HK-2 (cell line): ENCODE measurements around the gene CHCHD6.

Source experiments
- DNase-seq: peaks from one replicate; pipeline ENCODE4 v3.0.0-alpha.2; 2018; ENCODE audit not compliant: unreplicated experiment

The CHCHD6 gene

GRCh38 chr3:126704494-126705214 lies 614 bp downstream of the CHCHD6 start:
- peak; percentile 32 for DNase-seq

GRCh38 chr3:126706631-126707030 lies 2.6 kb downstream of the CHCHD6 start:
- no peak for DNase-seq

DNA sequence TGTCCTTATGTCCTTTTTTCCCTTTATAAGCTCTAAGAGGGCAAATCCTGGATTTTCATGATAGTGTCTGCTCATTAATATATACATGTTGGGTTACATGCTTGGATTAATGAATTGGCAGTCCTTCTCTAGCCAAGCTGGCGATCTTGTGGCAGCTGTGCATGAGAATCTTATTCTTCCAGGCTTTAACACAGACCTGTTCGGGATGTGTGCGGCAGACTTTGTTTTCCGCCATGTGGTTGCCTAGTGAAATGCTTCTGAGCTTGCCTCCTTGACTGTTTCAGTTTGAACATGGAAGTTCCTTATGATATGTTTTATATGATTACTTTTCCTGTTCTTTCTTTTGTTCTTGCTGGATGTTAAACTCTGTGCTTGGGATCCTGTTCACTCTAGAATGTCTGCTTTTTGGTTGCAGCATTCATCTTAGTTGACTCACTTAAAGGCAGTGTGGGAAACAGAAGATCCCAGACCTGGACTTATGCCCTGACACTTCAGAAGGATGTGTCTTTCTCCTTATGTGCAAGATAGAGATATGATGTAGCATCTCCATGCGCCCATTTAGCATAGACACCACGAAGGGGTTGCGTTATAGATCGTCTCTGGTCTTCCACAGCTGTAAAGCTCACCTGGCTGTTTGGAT lies 7.2 kb downstream of the CHCHD6 start:
- no peak for DNase-seq

DNA sequence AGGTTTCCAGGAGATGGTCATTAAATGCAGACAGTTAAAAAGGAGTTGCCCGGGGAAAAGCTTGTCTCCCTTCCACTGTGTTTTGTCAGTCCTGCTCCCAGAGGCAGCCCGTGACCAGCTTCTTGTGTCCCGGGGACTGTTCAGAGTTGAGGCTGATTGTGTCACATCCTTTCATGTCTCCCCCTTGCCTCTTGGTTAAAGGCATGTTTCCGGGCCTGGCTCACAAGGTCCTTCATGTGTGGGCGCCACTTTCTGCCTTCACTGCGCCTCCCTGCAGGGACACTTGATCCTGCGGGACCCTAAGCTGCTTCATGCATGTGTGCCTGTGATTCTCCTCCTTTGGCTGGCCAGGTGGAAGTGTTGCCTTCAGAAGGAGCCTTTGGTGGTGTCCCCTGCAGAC lies 9.2 kb downstream of the CHCHD6 start:
- DNase-seq: no peak

- no peak for DNase-seq
Observed at GRCh38 chr3:126714276-126714900, 10.3 kb downstream of the CHCHD6 start.

- no peak for DNase-seq
Observed at GRCh38 chr3:126714921-126715320, 10.9 kb downstream of the CHCHD6 start.

DNA sequence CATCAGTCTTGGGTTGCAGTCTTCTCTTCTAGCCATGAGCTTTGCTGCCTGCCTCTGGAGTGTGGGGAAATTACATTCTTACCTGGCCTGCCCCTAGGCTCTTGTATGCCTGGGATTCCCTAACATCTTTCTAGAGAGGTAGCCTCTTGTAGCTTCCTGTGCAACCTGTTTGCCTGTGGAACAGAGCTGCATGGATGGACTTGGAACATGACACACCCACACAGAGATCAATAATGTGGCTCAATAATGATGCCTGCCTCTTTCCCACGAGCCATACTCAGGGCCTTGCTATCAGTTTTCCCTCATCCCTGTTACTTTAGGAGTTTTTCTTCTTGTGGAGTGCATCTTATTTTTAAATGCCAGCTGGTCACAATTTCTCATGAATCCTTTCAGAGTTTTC lies 11.4 kb downstream of the CHCHD6 start:
- DNase-seq: no peak

DNA sequence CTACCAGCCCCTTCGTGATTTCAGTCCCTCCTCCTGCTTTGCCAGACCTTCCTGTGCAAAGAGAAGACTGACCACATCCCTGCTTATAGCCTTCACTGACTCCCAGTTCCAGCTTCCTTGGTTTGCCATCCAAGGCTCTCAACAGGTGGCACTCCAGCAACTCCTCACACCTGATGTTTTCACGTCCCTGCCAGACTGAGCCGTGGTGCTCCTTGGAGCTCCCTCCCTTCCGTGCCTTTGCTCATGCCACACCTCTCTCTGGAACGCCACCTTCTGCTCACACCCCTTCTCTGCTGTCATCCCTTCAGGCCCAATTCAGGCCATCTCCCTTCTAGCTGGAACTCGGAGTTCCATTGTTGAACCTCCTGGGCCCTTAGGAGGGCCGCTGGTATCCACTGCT lies 12.0 kb downstream of the CHCHD6 start:
- DNase-seq: no peak

GRCh38 chr3:126718561-126719445 lies 14.8 kb downstream of the CHCHD6 start:
- no peak for DNase-seq

DNA sequence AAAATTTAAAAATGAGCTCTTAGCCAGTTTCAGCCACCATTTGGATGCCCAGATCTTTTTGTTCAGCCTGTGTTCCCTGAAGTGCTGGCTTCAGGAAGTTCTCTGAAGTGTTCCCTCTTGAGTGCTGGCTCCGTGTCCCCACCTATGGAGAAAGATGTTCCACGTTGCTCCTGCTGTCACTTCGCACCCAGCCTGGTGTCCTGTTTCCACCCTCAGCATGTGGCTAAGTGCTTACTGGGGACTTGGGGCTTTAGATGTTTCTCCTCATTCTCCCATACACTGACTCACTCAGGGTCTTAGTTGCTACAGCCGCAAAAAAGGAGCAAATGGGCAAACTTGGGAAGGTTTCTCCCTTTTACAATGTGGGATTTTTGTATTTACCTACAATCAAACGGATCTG lies 16.6 kb downstream of the CHCHD6 start:
- no peak for DNase-seq

GRCh38 chr3:126721246-126721645 lies 17.2 kb downstream of the CHCHD6 start:
- DNase-seq: no peak

GRCh38 chr3:126723237-126723636 lies 19.2 kb downstream of the CHCHD6 start:
- DNase-seq: no peak

DNA sequence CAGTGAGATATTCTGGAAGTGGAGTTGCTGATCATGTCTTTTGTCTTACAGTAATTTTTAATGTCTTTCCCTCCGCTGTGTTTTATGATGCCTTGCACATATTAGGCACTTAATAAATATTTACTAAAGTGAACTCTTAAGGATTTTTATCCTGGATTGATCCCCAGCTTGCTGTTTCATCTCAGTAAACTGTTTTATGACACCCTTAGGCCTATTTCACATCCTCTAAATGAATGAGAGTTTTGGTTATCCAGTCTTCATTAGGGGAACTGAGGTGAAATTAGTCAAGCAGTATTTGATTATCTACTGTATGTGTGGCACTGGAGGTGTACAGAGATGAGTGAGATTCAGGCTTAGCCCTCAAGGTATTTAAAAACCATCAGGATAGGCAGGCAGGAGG lies 19.8 kb downstream of the CHCHD6 start:
- no peak for DNase-seq

DNA sequence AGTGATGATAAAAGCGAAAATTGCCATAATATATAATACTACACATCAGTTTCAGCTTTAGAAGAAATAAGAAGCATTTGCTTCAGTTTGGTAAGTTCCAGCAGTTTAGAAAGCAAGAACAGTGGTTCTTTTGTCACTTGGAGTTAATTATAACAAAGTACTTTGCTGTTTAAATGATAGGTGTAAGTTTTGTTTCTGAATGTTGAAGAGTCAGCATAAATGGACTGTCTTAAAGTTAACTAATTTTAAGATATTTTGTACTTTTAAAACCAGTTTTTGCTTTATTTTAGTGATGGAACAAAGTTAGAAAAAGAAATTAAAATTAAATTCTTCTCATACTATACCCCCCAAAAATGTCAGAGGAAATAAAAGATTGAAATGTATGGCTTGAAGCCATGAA lies 24.6 kb downstream of the CHCHD6 start:
- no peak for DNase-seq

GRCh38 chr3:126730376-126730775 lies 26.3 kb downstream of the CHCHD6 start:
- no peak for DNase-seq

- no peak for DNase-seq
Observed at GRCh38 chr3:126731044-126731443, 27.0 kb downstream of the CHCHD6 start.

DNA sequence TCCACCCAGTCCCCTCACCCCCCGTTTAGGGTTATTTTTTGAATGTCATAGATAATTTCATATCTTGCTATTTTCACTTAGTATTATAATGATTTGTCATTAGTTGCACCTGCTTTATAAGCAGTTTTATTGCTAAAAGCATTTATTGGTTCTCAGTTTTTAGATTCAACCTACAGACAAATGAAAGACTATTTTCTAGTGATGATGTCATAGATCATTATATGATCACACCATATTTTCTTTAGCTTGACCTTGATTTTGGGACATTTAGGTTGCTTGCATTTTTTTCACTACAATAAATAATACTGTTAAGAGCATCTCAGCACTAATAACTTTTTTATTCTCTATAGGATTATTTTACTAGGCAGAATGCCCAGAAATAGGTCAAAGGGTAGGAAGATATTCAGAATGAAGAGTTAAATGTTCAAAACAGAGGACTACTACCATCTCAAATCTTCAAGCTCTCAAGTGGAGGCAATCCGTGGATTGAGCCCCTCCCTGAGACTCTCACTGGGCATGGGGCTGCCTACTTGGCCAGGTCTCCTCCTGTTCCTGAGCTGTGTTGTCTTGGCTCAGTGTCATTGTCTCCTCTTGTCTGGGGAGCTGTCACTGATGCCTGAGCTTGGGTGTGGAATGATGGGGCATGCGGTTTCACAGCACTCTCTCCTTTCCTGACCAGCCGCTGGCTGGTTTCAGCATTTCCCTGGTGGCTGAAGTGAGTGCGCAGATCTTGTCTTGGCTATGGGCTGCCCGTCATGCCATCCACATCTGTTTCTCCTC lies 28.4 kb downstream of the CHCHD6 start:
- no peak for DNase-seq

DNA sequence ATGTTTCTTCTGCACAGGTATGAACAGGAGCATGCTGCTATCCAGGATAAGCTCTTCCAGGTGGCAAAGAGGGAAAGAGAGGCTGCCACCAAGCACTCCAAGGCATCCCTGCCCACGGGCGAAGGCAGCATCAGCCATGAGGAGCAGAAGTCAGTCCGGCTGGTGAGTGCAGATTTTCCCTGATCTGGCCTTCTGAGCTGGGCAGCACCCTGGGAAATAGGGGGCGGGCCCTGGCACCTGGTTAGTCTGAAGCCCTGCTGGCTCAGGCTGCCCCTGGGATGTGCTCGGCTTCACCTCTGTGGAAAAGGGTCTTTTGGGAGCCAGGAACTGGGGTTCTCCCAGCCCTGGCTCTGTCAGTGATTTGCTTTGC lies 29.0 kb downstream of the CHCHD6 start:
- no peak for DNase-seq

DNA sequence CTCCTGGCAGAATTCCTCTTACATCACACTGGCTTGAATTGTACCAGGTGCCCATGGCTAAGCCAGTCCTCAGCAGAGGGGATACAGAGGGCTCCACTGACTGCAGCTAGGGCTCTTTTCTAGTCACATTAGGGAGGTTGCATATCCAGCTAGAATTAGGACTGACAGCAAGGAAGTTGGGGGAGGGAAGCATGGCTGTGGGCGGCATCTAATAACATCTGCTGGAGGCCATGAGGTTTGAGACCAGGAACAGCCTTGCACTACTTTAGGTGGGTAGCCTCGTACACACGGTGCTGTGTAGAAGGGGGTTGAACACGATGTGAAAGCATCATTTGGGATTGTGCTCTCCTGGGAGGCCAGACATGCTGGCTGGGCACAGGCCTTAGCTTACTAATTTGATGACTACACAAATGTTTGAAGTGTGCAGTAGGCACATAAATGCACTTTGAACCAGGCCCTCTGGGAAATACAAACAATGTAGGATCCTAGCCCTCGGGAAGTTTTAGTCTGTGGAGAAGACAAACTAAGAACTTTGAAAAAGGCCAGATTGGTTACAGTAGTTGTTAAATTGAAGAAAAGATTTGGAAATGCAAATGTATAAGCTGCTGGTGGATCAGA lies 30.2 kb downstream of the CHCHD6 start:
- DNase-seq: no peak

DNA sequence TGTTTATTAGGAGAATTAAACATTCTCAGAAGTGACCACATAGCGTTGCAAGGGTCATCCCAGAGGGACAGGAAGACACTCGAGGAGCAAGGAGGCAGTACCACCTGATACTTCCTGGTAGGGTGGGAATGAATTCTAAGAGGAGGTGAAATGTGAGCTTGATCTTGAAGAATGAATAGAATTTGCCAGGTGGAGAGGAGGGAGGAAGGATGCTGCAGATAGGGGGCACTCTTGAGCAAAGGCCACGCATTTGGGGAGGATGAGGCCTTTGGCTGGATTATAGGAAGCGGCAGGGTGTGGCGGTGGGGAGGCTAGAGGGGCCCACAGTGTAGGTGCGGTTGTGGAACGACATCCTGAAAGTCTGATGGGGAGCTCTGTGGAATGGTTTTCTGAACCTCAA lies 33.5 kb downstream of the CHCHD6 start:
- DNase-seq: no peak

DNA sequence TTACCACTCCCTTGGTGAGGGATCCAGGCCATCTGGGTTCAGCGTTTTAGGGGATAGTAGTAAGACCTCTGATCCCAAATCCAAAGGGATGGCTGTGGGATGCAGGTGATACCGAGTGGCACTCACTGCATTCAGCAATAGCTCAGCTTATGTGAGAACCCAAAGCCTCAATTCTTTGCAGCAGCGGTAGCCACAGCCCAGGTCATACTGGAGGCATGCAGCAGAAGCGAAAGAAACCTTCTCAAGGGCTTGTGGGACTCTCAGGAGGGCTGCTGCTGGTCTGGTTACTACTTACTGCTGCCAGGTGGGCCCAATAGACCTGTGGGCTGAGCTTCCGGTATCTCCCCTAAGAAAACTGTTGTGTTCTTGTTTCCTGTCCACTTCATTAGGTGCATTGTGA lies 38.0 kb downstream of the CHCHD6 start:
- DNase-seq: no peak
